SK-N-SH (cell line): Measurements from ENCODE around the gene LRRC27. TPM values are rescaled to one million over a fixed set of nuclear protein-coding genes. Genes with fewer than 3 reads are reported as not detected.

Source experiments
- CTCF ChIA-PET: fragments of 300-600, 350-600 bp; formaldehyde crosslinking; extraction: SDS; loops from one replicate; lab custom pipeline; 2021; lab: Yijun Ruan, JAX
- POLR2A ChIA-PET: fragments of 350-600 bp; sonication (Branson Sonifier 250); formaldehyde crosslinking; extraction: SDS; loops from one replicate; lab custom pipeline; 2020; ENCODE audit warnings: antibody characterized with exemption, inconsistent platforms; lab: Yijun Ruan, JAX
- DNase-seq: peaks from one replicate; pipeline ENCODE4 v3.0.0; 2012
- H2AFZ ChIP-seq: fragments of 200-600 bp; sonication (generic); 2 replicates; pipeline ENCODE4 v1.8.1; 2016; ENCODE audit warnings: antibody characterized with exemption, mild to moderate bottlenecking, low read depth
- H3F3A ChIP-seq: fragments of 200-600 bp; sonication (generic); replicated peaks from 2 replicates; pipeline ENCODE3; 2016; ENCODE audit warnings: antibody characterized with exemption, mild to moderate bottlenecking; ENCODE audit not compliant: insufficient read depth
- H3K27ac ChIP-seq, 2 experiments: fragments of 200-500 bp in 1 of 2; fragments of 200-600 bp in 1 of 2; sonication (Bioruptor generic) in 1 of 2; sonication (generic), shearing (Covaris generic) in 1 of 2; 2 replicates each; pipeline versions ENCODE4 v1.5.1 to v1.6.1; 2014 to 2016; ENCODE audit warnings: low read depth in 2 of 2, inconsistent platforms in 1 of 2, low read length in 1 of 2, mild to moderate bottlenecking in 1 of 2, mixed read lengths in 1 of 2
- H3K27me3 ChIP-seq: fragments of 200-600 bp; sonication (generic), shearing (Covaris generic); 2 replicates; pipeline ENCODE4 v1.6.1; 2016; ENCODE audit warnings: mixed run types; ENCODE audit not compliant: insufficient read depth
- H3K36me3 ChIP-seq, 2 experiments: fragments of 200-500 bp in 1 of 2; fragments of 200-600 bp in 1 of 2; sonication (Bioruptor generic) in 1 of 2; sonication (generic) in 1 of 2; replicated peaks in 1 of 2; 2 replicates each; pipeline versions ENCODE3 to v1.5.1; 2014 to 2016; ENCODE audit warnings: low read length in 1 of 2, mild to moderate bottlenecking in 1 of 2; ENCODE audit not compliant: insufficient read depth in 2 of 2, control insufficient read depth in 1 of 2
- H3K4me1 ChIP-seq, 2 experiments: fragments of 200-500 bp in 1 of 2; fragments of 200-600 bp in 1 of 2; sonication (Bioruptor generic) in 1 of 2; sonication (generic), shearing (Covaris generic) in 1 of 2; 2 replicates each; pipeline versions ENCODE4 v1.5.1 to v1.6.1; 2014 to 2016; ENCODE audit warnings: low read depth in 1 of 2, low read length in 1 of 2, mixed run types in 1 of 2; ENCODE audit not compliant: insufficient read depth in 2 of 2, control insufficient read depth in 1 of 2
- H3K4me2 ChIP-seq: fragments of 200-600 bp; sonication (generic), shearing (Covaris generic); 2 replicates; pipeline ENCODE4 v1.6.1; 2017; ENCODE audit warnings: mixed run types
- H3K4me3 ChIP-seq, 2 experiments: fragments of 200-500 bp in 1 of 2; fragments of 200-600 bp in 1 of 2; sonication (Bioruptor generic) in 1 of 2; sonication (generic), shearing (Covaris generic) in 1 of 2; 2 replicates each; pipeline versions ENCODE4 v1.5.1 to v1.8.1; 2014 to 2016; ENCODE audit warnings: low read depth in 2 of 2, inconsistent platforms in 1 of 2, low read length in 1 of 2, mild to moderate bottlenecking in 1 of 2, mixed read lengths in 1 of 2, moderate library complexity in 1 of 2
- H3K79me2 ChIP-seq: fragments of 200-600 bp; sonication (generic); 2 replicates; pipeline ENCODE4 v1.8.1; 2017; ENCODE audit warnings: mild to moderate bottlenecking; ENCODE audit not compliant: insufficient read depth
- H3K9ac ChIP-seq: fragments of 200-600 bp; sonication (generic); 2 replicates; pipeline ENCODE4 v1.6.1; 2017; ENCODE audit warnings: mixed run types
- H3K9me2 ChIP-seq: fragments of 200-600 bp; sonication (generic); 2 replicates; pipeline ENCODE4 v1.6.1; 2017; ENCODE audit warnings: mixed run types
- H3K9me3 ChIP-seq: fragments of 200-600 bp; sonication (generic); 2 replicates; pipeline ENCODE4 v1.6.1; 2017; ENCODE audit warnings: mixed run types, mild to moderate bottlenecking, moderate library complexity
- H4K20me1 ChIP-seq: fragments of 200-600 bp; sonication (generic); 2 replicates; pipeline ENCODE4 v1.6.1; 2017; ENCODE audit warnings: mild to moderate bottlenecking, mixed run types; ENCODE audit not compliant: insufficient read depth
- EP300 ChIP-seq, 2 experiments: IDR thresholded peaks; 2 replicates each; pipeline versions ENCODE4 v1.4.0 to v1.6.1; 2012; ENCODE audit warnings: borderline replicate concordance in 1 of 2, low read depth in 1 of 2, low read length in 1 of 2
- FOSL2 ChIP-seq: IDR thresholded peaks from 2 replicates; pipeline ENCODE4 v1.4.0; 2012; ENCODE audit warnings: low read depth, mild to moderate bottlenecking, moderate library complexity, borderline replicate concordance
- MAX ChIP-seq: IDR thresholded peaks from 2 replicates; pipeline ENCODE4 v1.4.0; 2012; ENCODE audit warnings: low read depth
- MXI1 ChIP-seq: IDR thresholded peaks from 2 replicates; pipeline ENCODE4 v1.6.1; 2012; ENCODE audit warnings: mild to moderate bottlenecking, low read depth, low read length, improper control_type of control experiment
- NRF1 ChIP-seq: IDR thresholded peaks from 2 replicates; pipeline ENCODE4 v1.6.1; 2012; ENCODE audit warnings: low read depth, mild to moderate bottlenecking, low read length
- PBX3 ChIP-seq: IDR thresholded peaks from 2 replicates; pipeline ENCODE4; 2012
- POLR2AphosphoS5 ChIP-seq: IDR thresholded peaks from 2 replicates; pipeline ENCODE4 v1.6.1; 2012; ENCODE audit warnings: low read depth, low read length
- RAD21 ChIP-seq: IDR thresholded peaks from 2 replicates; pipeline ENCODE4 v1.6.1; 2012; ENCODE audit warnings: mild to moderate bottlenecking, low read length
- REST ChIP-seq: IDR thresholded peaks from 2 replicates; pipeline ENCODE4 v1.6.1; 2012; ENCODE audit warnings: mild to moderate bottlenecking, low read depth, low read length, moderate library complexity
- RFX5 ChIP-seq: IDR thresholded peaks from 2 replicates; pipeline ENCODE4 v1.6.1; 2012; ENCODE audit warnings: mild to moderate bottlenecking, improper control_type of control experiment, low read length
- SIN3A ChIP-seq: IDR thresholded peaks from 2 replicates; pipeline ENCODE4 v1.6.1; 2012; ENCODE audit warnings: low read depth, mild to moderate bottlenecking, low read length, moderate library complexity, borderline replicate concordance
- TCF12 ChIP-seq: IDR thresholded peaks from 2 replicates; pipeline ENCODE4 v1.4.0; 2012
- TEAD4 ChIP-seq: IDR thresholded peaks from 2 replicates; pipeline ENCODE4 v1.4.0; 2012; ENCODE audit warnings: mild to moderate bottlenecking, borderline replicate concordance; ENCODE audit not compliant: insufficient read depth
- USF2 ChIP-seq: fragments of 150-350 bp; IDR thresholded peaks from 2 replicates; pipeline ENCODE4 v1.6.1; 2017; ENCODE audit warnings: antibody characterized with exemption, low read length, low read depth, borderline replicate concordance
- YY1 ChIP-seq: IDR thresholded peaks from 2 replicates; pipeline ENCODE4 v1.4.0; 2012; ENCODE audit warnings: low read depth, mild to moderate bottlenecking
- ZBTB33 ChIP-seq: IDR thresholded peaks from 2 replicates; pipeline ENCODE4 v1.4.0; 2012; ENCODE audit warnings: low read depth, borderline replicate concordance
- WGBS: methylation state at CpG from one replicate; pipeline ENCODE4 v1.1.6; 2017; ENCODE audit warnings: low lambda C conversion rate; 5-methylcytosine and 5-hydroxymethylcytosine counted together
- polyA plus RNA-seq, 3 experiments: library from polyadenylated mRNA; depleted of rRNA; stranded (reverse); fragments of >200 nt; gene quantifications; 2 replicates each; pipeline ENCODE4 v1.2.3, GENCODE V29; 2012

LRRC27 gene
- polyA plus RNA-seq, 1 of the 3 experiments (the other 2 are of a cell fraction): 10.0 TPM

- H3K27me3 ChIP-seq: no peaks in the 10 kb centered on the region
- TF ChIP-seq USF2 (no peak), POLR2AphosphoS5 (no peak), ZBTB33 (no peak), PBX3 (no peak)
- H3K4me1 ChIP-seq: no peaks in the 10 kb centered on the region
Measured at GRCh38 chr10:132372516-132373095, 40.6 kb downstream of the LRRC27 start.

GRCh38 chr10:132373241-132373955 lies 41.4 kb downstream of the LRRC27 start:
- no peaks in the 10 kb centered on the region for H3K4me1 ChIP-seq
- no peak overlapping the region for H3K27ac ChIP-seq
- H4K20me1 ChIP-seq: no peaks in the 10 kb centered on the region
- H2AFZ ChIP-seq: no peak overlapping the region
- no peaks in the 10 kb centered on the region for H3K9me3 ChIP-seq
- H3K36me3 ChIP-seq: peaks cover 0 to 5% of the 10 kb centered on the region in 2 experiments
- ChIA-PET CTCF (interaction anchor here (1.7 to 4.1 kb wide), 2 partner anchors 12 to 80 kb away, joined by 5 to 17 read pairs; no protein-coding TSS in a partner anchor), POLR2A (no interaction called here)
- DNase-seq: no peak
- no peak overlapping the region for H3K4me2 ChIP-seq
- H3K9me2 ChIP-seq: no peaks in the 10 kb centered on the region
- H3K4me3 ChIP-seq: no peak overlapping the region
- no peaks in the 10 kb centered on the region for H3K27me3 ChIP-seq
- no peak overlapping the region for H3K9ac ChIP-seq
- no peaks in the 10 kb centered on the region for H3K79me2 ChIP-seq
- H3F3A ChIP-seq: no peaks in the 10 kb centered on the region
- WGBS: 85% methylated on average over 25 of the region's 25 CpGs
- TF ChIP-seq FOSL2 (no peak), SIN3A (no peak), YY1 (no peak), EP300 (IDR thresholded peaks at IDR 0.05; ENCODE audit: borderline replicate concordance in 1 of 2, low read depth in 1 of 2, low read length in 1 of 2) (no peak), MAX (no peak), REST (no peak), NRF1 (no peak), TEAD4 (no peak), RAD21 (no peak), RFX5 (no peak), TCF12 (no peak), MXI1 (no peak), USF2 (no peak)

More at GRCh38 chr10:132372516-132373095, 40.6 kb downstream of the LRRC27 start:
- ChIA-PET CTCF (interaction anchor here (1.2 to 4.1 kb wide), 3 partner anchors 12 to 81 kb away, joined by 3 to 17 read pairs (median 5); no protein-coding TSS in a partner anchor), POLR2A (no interaction called here)
- no peak overlapping the region for H2AFZ ChIP-seq
- H3K4me2 ChIP-seq: no peak overlapping the region
- H3K27ac ChIP-seq: no peak overlapping the region
- H3K9ac ChIP-seq: no peak overlapping the region
- H3K9me3 ChIP-seq: no peaks in the 10 kb centered on the region
- peaks cover 0 to 10% of the 10 kb centered on the region in 2 experiments for H3K36me3 ChIP-seq
- WGBS: 90% methylated on average over 14 of the region's 16 CpGs
- H3K79me2 ChIP-seq: no peaks in the 10 kb centered on the region
- H3F3A ChIP-seq: no peaks in the 10 kb centered on the region
- no peaks in the 10 kb centered on the region for H4K20me1 ChIP-seq
- H3K9me2 ChIP-seq: no peaks in the 10 kb centered on the region
- H3K4me3 ChIP-seq: no peak overlapping the region
- DNase-seq: no peak
